Measurements from ENCODE around the gene NAP1L4.

NAP1L4 gene

GRCh38 chr11:2916114-2916891 is 75.8 kb downstream of the NAP1L4 start:
- POLR2A ChIA-PET (ENCODE audit: low non-redundant PET), result no interaction called here
- TF ChIP-seq CTCF (conservative IDR thresholded peaks at IDR 0.05; ENCODE audit: low read depth), result no peak
- CTCF ChIA-PET, result no interaction called here
- H3K27ac ChIP-seq, result peak overlapping the region; percentile 7; the same call in 1 of the 2 replicates
- no peak for DNase-seq (ENCODE audit: low spot score)

GRCh38 chr11:2915473-2915872 is 76.7 kb downstream of the NAP1L4 start:
- TF ChIP-seq CTCF (conservative IDR thresholded peaks at IDR 0.05; ENCODE audit: low read depth), result no peak
- peak overlapping the region; percentile 7; the same call in 1 of the 2 replicates for H3K27ac ChIP-seq
- ChIA-PET POLR2A (ENCODE audit: low non-redundant PET) (no interaction called here), CTCF (interaction anchor here (0.5 kb wide), 1 partner anchor 26 kb away, joined by 7 read pairs; no protein-coding TSS in a partner anchor)
- DNase-seq (ENCODE audit: low spot score), result no peak

GRCh38 chr11:2914455-2915195 is 77.5 kb downstream of the NAP1L4 start:
- POLR2A ChIA-PET (ENCODE audit: low non-redundant PET), result no interaction called here
- CTCF ChIA-PET, result interaction anchor here (0.5 kb wide), 1 partner anchor 25 kb away, joined by 7 read pairs; no protein-coding TSS in a partner anchor
- no peak for DNase-seq (ENCODE audit: low spot score)
- 0 out of 2 replicates have a peak overlapping the region, but pooled peaks have one; percentile 96 for H3K27ac ChIP-seq
- TF ChIP-seq CTCF (conservative IDR thresholded peaks at IDR 0.05; ENCODE audit: low read depth), result no peak

GRCh38 chr11:2913776-2914175 is 78.4 kb downstream of the NAP1L4 start:
- DNase-seq (ENCODE audit: low spot score), result no peak
- POLR2A ChIA-PET (ENCODE audit: low non-redundant PET), result no interaction called here
- TF ChIP-seq CTCF (conservative IDR thresholded peaks at IDR 0.05; ENCODE audit: low read depth), result no peak
- CTCF ChIA-PET, result interaction anchor here (0.5 kb wide), 2 partner anchors 133 to 135 kb away, joined by 3 read pairs; no protein-coding TSS in a partner anchor
- H3K27ac ChIP-seq, result peak overlapping the region; percentile 96

GRCh38 chr11:2913019-2913431 is 79.1 kb downstream of the NAP1L4 start:
- ChIA-PET CTCF (interaction anchor here (0.5 to 2.8 kb wide), 3 partner anchors 12 to 380 kb away, joined by 3 to 14 read pairs (median 3); no protein-coding TSS in a partner anchor), POLR2A (ENCODE audit: low non-redundant PET) (no interaction called here)
- peak overlapping the region; percentile 96 for H3K27ac ChIP-seq
- DNase-seq (ENCODE audit: low spot score), result peak; percentile 13
- no peak for TF ChIP-seq CTCF (conservative IDR thresholded peaks at IDR 0.05; ENCODE audit: low read depth)

GRCh38 chr11:2912498-2912897 is 79.6 kb downstream of the NAP1L4 start:
- H3K27ac ChIP-seq, result peak overlapping the region; percentile 96
- ChIA-PET POLR2A (ENCODE audit: low non-redundant PET) (interaction anchor here (1.2 to 1.8 kb wide), 2 partner anchors 8 to 17 kb away, joined by 3 to 10 read pairs; partner anchors contain the start of gene PHLDA2), CTCF (interaction anchor here (1.2 to 2.8 kb wide), 4 partner anchors 12 to 379 kb away, joined by 3 to 14 read pairs (median 6); no protein-coding TSS in a partner anchor)
- TF ChIP-seq CTCF (conservative IDR thresholded peaks at IDR 0.05; ENCODE audit: low read depth), result no peak
- DNase-seq (ENCODE audit: low spot score), result peak; percentile 99

All from RWPE1 (cell line).